ENCODE results near the gene HOXB3.

Gene HOXB3

GRCh38 chr17:48569674-48570324 lies 20.2 kb downstream of the HOXB3 start:
- DNase-seq (ENCODE audit: low read depth in 1 of 2, low spot score in 1 of 2): no peak
- in situ Hi-C loops (cut with HindIII; ENCODE audit: low pct_unique_long_range_greater_than_20kb, low sequenced_read_pairs): no loop called here
- TF ChIP-seq JUND (IDR thresholded peaks at IDR 0.05; ENCODE audit: low read depth): no peak

GRCh38 chr17:48569240-48569582 lies 20.8 kb downstream of the HOXB3 start:
- no peak for TF ChIP-seq JUND (IDR thresholded peaks at IDR 0.05; ENCODE audit: low read depth)
- DNase-seq (ENCODE audit: low read depth in 1 of 2, low spot score in 1 of 2): no peak
- in situ Hi-C loops (cut with HindIII; ENCODE audit: low pct_unique_long_range_greater_than_20kb, low sequenced_read_pairs): no loop called here

GRCh38 chr17:48568499-48569239 lies 21.4 kb downstream of the HOXB3 start:
- in situ Hi-C loops (cut with HindIII; ENCODE audit: low pct_unique_long_range_greater_than_20kb, low sequenced_read_pairs): no loop called here
- no peak for DNase-seq (ENCODE audit: low read depth in 1 of 2, low spot score in 1 of 2)
- TF ChIP-seq JUND (IDR thresholded peaks at IDR 0.05; ENCODE audit: low read depth): no peak

GRCh38 chr17:48567646-48568354 lies 22.2 kb downstream of the HOXB3 start:
- no peak for TF ChIP-seq JUND (IDR thresholded peaks at IDR 0.05; ENCODE audit: low read depth)
- DNase-seq (ENCODE audit: low read depth in 1 of 2, low spot score in 1 of 2): no peak
- in situ Hi-C loops (cut with HindIII; ENCODE audit: low pct_unique_long_range_greater_than_20kb, low sequenced_read_pairs): no loop called here

- in situ Hi-C loops (cut with HindIII; ENCODE audit: low pct_unique_long_range_greater_than_20kb, low sequenced_read_pairs): no loop called here
These were observed 22.8 kb downstream of the HOXB3 start for GRCh38 chr17:48567209-48567608.

GRCh38 chr17:48566717-48567116 lies 23.3 kb downstream of the HOXB3 start:
- TF ChIP-seq JUND (IDR thresholded peaks at IDR 0.05; ENCODE audit: low read depth): no peak
- in situ Hi-C loops (cut with HindIII; ENCODE audit: low pct_unique_long_range_greater_than_20kb, low sequenced_read_pairs): no loop called here
- DNase-seq (ENCODE audit: low read depth in 1 of 2, low spot score in 1 of 2): no peak

More at GRCh38 chr17:48567209-48567608, 22.8 kb downstream of the HOXB3 start:
- no peak for DNase-seq (ENCODE audit: low read depth in 1 of 2, low spot score in 1 of 2)
- no peak for TF ChIP-seq JUND (IDR thresholded peaks at IDR 0.05; ENCODE audit: low read depth)

- DNase-seq (ENCODE audit: low read depth in 1 of 2, low spot score in 1 of 2): no peak
- TF ChIP-seq JUND (IDR thresholded peaks at IDR 0.05; ENCODE audit: low read depth): no peak
- in situ Hi-C loops (cut with HindIII; ENCODE audit: low pct_unique_long_range_greater_than_20kb, low sequenced_read_pairs): no loop called here
These were observed 23.9 kb downstream of the HOXB3 start for GRCh38 chr17:48565925-48566710.

- no peak for TF ChIP-seq JUND (IDR thresholded peaks at IDR 0.05; ENCODE audit: low read depth)
- in situ Hi-C loops (cut with HindIII; ENCODE audit: low pct_unique_long_range_greater_than_20kb, low sequenced_read_pairs): no loop called here
These were observed 25.0 kb downstream of the HOXB3 start for GRCh38 chr17:48565022-48565554.

GRCh38 chr17:48564188-48565021 lies 25.6 kb downstream of the HOXB3 start:
- no peak for TF ChIP-seq JUND (IDR thresholded peaks at IDR 0.05; ENCODE audit: low read depth)
- peak in 1 of 2 experiments; percentile 54 for DNase-seq (ENCODE audit: low read depth in 1 of 2, low spot score in 1 of 2)
- in situ Hi-C loops (cut with HindIII; ENCODE audit: low pct_unique_long_range_greater_than_20kb, low sequenced_read_pairs): no loop called here

More at GRCh38 chr17:48565022-48565554, 25.0 kb downstream of the HOXB3 start:
- DNase-seq (ENCODE audit: low read depth in 1 of 2, low spot score in 1 of 2): no peak

- TF ChIP-seq JUND (IDR thresholded peaks at IDR 0.05; ENCODE audit: low read depth): no peak
- in situ Hi-C loops (cut with HindIII; ENCODE audit: low pct_unique_long_range_greater_than_20kb, low sequenced_read_pairs): no loop called here
- DNase-seq (ENCODE audit: low read depth in 1 of 2, low spot score in 1 of 2): no peak
These were observed 26.2 kb downstream of the HOXB3 start for GRCh38 chr17:48563867-48564187.

GRCh38 chr17:48563385-48563838 lies 26.6 kb downstream of the HOXB3 start:
- in situ Hi-C loops (cut with HindIII; ENCODE audit: low pct_unique_long_range_greater_than_20kb, low sequenced_read_pairs): no loop called here
- TF ChIP-seq JUND (IDR thresholded peaks at IDR 0.05; ENCODE audit: low read depth): no peak
- DNase-seq (ENCODE audit: low read depth in 1 of 2, low spot score in 1 of 2): no peak
